HAP-1 (cell line): ENCODE data around the gene ZNF483.
"Not testable (repeated sequence)": the region's sequence is repeated elsewhere in the genome, so short reads cannot be mapped to it uniquely, and the experiment has no call there.

Experiments
- DNase-seq, 2 experiments: peaks; one replicate each; pipeline ENCODE4 v3.0.0-alpha.2; 2016 to 2020; ENCODE audit warnings: low spot score in 2 of 2
- H3K27me3 ChIP-seq: fragments of 250-450 bp; sonication (Bioruptor Pico); 2 replicates; pipeline ENCODE4 v1.5.1; 2020; ENCODE audit warnings: low read depth, mild to moderate bottlenecking, moderate library complexity
- H3K36me3 ChIP-seq: fragments of 250-450 bp; sonication (Bioruptor Pico); replicated peaks from 2 replicates; pipeline ENCODE4 v1.5.1; 2020; ENCODE audit warnings: mild to moderate bottlenecking
- H3K4me1 ChIP-seq: fragments of 250-450 bp; sonication (Bioruptor Pico); 2 replicates; pipeline ENCODE4 v1.5.1; 2020; ENCODE audit warnings: mild to moderate bottlenecking
- H3K4me3 ChIP-seq: fragments of 250-450 bp; sonication (Bioruptor Pico); 2 replicates; pipeline ENCODE4 v1.5.1; 2020; ENCODE audit warnings: mild to moderate bottlenecking, moderate library complexity
- H3K9me3 ChIP-seq: fragments of 250-450 bp; sonication (Bioruptor Pico); 2 replicates; pipeline ENCODE4 v1.5.1; 2020; ENCODE audit warnings: mild to moderate bottlenecking, moderate library complexity
- in situ Hi-C: fragments of 300-500 bp; cut with MboI; formaldehyde crosslinking; loops from 3 replicates; pipeline ENCODE4 v1.14.3; 2020; ENCODE audit warnings: low sequenced_read_pairs, inconsistent platforms, mixed read lengths

ZNF483 gene

DNA sequence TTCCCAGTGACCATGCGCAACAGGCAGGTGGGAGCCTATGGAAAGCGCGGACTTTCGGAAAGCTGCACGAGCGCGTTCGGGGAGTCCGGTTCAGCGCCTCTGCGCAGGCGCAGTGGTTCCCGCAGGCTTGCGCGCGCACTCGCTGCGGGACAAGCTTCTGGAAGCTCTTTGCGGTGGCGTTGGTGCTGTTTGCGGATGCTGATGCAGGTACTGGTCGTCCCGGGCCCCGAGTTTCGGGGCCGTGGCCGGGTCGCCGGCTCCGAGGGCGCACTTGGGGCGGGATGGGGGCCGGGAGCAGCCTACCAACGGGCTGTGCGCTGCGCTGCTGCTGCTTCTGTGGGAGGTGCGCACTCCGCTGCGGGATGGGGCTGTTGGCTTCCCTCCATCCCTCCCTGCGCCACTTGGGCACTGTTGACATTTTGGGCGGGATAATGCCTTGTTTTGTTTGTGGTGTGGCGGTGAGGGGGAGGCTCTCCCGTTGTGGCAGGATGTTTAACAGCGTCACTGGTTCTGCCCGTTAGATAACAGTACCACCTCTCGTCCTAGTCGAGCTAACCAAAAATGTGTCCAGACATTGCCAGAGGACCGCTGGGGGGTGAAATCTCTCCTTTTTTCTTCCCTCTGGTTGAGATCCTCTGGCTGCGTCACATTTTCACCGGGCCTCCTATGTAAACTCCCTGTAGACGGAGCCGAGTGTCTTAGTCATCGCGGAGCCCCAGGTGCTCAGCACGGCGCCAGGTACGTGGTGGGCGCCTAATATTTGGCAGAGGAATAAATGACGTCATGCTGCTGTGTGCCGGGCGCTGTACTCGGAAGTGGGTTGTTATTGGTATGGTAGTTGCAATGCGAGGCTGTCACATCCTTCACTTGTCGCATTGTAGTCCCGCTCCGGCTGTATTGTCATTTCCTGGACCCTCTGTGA is at the start of gene ZNF483:
TSS of gene ZNF483 (plus strand) at position 124 of the 922 bp plus-strand sequence. CDS start 2,217 bp downstream, outside the sequence.
- in situ Hi-C loops, result no loop called here
- Histone ChIP-seq H3K4me1 (peaks cover 12% of the 10 kb centered on the region), H3K36me3 (no peaks in the 10 kb centered on the region), H3K4me3 (peak within 1 kb of the TSS; percentile 53), H3K9me3 (no peaks in the 10 kb centered on the region), H3K27me3 (no peaks in the 10 kb centered on the region)
- peak; percentile 76 to 88 for DNase-seq

DNA sequence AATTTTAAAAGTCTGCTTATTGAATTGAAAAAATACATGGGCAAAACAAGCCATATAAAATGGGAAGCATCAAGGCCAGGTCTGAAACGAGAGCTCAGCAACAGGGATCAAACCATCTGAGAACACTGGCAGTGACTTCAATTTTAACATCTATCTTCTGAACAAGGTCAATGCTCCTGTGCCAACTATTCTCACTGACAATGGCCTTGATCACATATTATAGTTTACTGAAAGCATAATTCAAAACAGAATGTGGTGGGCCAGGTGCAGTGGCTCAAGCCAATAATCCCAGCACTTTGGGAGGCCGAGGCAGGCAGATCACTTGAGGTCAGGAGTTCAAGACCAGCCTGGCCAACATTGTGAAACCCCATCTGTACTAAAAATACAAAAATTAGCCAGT is 49.8 kb upstream of the ZNF483 start:
- H3K27me3 ChIP-seq, result no peaks in the 10 kb centered on the region
- peaks cover 7% of the 10 kb centered on the region for H3K4me1 ChIP-seq
- DNase-seq, result no peak
- H3K9me3 ChIP-seq, result no peaks in the 10 kb centered on the region
- no peaks in the 10 kb centered on the region for H3K36me3 ChIP-seq
- no peak overlapping the region for H3K4me3 ChIP-seq
- in situ Hi-C loops, result no loop called here

DNA sequence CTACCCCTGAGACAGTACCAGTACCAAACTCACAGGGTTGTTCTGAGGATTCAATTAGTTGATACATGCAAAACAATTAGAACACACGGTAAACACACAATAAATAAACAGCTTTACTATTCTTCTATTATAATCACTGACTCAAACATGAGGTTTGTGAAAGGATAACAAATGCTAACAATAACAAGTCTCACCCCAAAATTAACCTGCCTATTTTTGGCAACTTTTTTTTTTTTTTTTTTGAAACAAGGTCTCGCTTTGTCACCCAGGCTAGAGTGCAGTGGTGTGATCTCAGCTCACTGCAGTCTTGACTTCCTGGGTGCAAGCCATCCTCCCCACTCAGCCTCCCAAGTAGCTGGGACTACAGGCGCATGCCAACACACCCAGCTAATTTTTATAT is 47.3 kb upstream of the ZNF483 start:
- H3K27me3 ChIP-seq, result no peaks in the 10 kb centered on the region
- no peaks in the 10 kb centered on the region for H3K9me3 ChIP-seq
- H3K4me1 ChIP-seq, result peaks cover 8% of the 10 kb centered on the region
- in situ Hi-C loops, result no loop called here
- H3K4me3 ChIP-seq, result no peak overlapping the region
- DNase-seq, result no peak
- H3K36me3 ChIP-seq, result no peaks in the 10 kb centered on the region

DNA sequence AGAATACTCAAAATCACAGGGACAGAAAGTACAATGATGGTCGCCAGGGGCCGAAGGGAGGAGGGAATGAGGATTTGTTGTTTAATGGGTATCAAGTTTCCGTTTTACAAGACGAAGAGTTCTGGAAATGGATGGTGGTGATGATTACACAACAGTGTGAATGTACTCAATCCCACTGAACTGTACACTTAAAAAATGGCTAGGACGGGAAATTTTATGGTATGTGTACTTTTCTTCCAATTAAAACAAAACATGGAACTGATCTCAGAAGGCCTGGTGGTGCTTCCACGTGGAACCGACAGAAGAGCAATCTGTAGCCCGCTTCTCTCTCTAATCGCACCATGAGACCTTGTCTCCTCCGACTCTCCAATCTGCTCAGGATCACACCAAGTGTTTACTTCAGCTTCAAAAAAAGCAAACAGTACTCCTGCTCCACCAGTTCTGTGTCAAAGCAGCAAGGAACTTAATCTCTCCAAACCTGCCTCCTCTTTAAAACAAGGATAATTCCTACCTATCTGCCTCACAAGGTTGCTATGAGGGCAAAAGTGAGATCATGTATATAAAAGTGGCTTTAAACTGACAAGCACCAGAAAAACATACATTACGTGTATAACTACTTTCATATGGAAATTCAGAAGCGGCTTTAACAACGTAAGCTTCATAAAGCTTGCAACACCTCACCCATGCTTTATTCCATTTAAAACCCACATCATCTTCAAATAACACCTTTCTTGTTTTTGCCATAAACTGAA is 42.9 kb upstream of the ZNF483 start:
- Histone ChIP-seq H3K9me3 (no peaks in the 10 kb centered on the region), H3K4me1 (peaks cover 16% of the 10 kb centered on the region), H3K36me3 (no peaks in the 10 kb centered on the region), H3K4me3 (peak overlapping the region; percentile 66), H3K27me3 (no peaks in the 10 kb centered on the region)
- peak; percentile 47 to 49 for DNase-seq
- in situ Hi-C loops, result no loop called here

DNA sequence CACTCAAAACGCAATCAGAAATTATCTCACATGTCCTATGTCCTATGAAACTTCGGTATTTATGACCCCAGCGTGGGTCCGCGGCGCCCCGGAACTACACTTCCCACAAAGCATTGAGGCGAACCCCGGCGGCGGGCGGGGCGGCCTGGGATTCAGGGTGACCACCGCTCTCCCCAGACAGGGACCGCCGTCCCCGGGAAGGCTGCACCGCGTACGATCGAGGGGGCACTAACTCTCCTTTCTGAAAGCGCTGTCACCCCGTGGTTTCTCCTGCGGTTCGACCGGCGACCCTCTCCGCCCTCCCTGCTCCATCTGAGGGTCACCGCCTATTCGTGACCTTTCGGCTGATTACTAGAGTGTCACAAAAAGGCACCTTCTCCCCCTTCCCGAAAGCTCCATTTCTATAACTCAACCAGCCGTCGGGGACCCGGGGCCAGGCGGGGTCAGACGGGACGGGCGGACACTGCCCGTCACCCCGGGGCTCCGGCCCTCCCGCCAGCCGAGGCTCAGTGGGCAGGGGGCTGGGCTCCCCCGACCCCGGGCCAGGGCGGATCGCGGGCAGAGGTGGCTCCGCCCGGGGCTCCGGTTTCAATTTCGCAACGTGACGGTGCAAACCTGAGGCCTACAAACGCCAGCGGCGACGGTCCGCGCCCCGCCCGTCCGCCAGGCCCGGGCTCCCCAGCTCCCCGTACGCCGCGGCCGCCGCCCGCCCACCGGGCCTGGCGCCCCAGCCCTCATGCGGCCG is 42.1 kb upstream of the ZNF483 start:
- in situ Hi-C loops, result no loop called here
- no peaks in the 10 kb centered on the region for H3K9me3 ChIP-seq
- no peaks in the 10 kb centered on the region for H3K36me3 ChIP-seq
- peak overlapping the region; percentile 66 for H3K4me3 ChIP-seq
- no peaks in the 10 kb centered on the region for H3K27me3 ChIP-seq
- DNase-seq, result peak; percentile 43 to 86
- H3K4me1 ChIP-seq, result peaks cover 16% of the 10 kb centered on the region

DNA sequence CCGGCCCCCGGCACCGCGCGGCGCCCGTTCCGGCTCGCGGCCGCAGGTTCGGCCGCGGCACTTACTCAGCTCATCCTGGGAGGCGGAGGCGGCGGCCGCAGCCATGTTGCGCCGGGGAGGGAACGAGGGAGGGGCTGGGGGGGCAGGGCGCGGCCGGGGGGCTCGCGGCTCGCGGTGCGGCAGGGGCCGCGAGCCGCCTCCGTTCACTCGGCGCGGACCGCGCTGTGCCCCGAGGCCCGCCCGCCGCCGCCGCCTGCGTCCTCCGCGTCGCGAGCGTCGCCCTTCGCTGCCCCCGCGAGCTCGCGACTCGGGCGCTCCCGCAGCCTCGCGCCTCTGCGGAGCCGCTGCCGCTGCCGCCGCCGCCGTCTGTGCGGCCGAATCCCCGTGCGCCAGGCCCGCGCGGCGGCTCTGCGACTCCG is 41.5 kb upstream of the ZNF483 start:
- in situ Hi-C loops, result no loop called here
- H3K9me3 ChIP-seq, result no peaks in the 10 kb centered on the region
- H3K4me3 ChIP-seq, result peak overlapping the region; percentile 66; the same call in 1 of the 2 replicates
- peak; percentile 32 to 67 for DNase-seq
- H3K27me3 ChIP-seq, result no peaks in the 10 kb centered on the region
- peaks cover 16% of the 10 kb centered on the region for H3K4me1 ChIP-seq
- H3K36me3 ChIP-seq, result no peaks in the 10 kb centered on the region

DNA sequence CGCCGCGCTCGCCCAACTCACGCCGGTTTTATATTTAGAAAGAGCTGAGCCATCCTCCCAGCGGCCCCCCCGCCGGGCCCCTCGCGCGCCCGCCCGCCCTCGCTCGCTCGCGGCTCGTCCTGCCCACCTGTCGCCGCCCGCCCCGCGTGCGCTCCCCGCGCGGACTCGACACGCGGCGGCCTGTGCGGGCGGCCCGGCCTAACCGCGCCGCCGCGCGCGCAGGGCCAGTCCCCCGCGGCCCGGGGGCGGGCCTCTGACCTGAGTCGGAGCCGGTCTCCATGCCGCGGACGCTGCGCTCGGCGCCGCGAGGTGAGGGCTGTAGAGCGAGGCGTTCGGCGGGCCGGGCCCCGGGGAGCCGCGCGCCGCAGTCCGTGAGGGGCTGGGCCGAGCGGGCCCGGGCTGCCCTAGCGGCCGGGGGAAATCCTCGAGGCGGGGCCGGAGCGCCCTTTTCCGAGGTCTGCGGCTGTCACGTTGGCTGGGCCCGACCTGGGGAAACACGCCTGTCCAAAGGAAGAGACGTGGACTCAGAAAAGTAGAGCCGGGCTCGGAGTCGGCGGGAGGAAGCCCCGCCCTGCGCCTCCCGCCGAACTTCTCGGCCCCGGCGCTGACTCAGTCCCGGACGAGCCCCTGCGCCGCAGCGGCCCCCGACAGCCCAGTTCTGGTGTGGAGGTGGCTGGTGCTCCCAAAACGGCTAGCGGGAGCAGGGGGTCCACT is 41.0 kb upstream of the ZNF483 start, which contains the start of gene ECPAS:
TSS of gene ECPAS (minus strand) at position 526 of the 714 bp plus-strand sequence. CDS start 11,465 bp downstream, outside the sequence.
- Histone ChIP-seq H3K9me3 (no peaks in the 10 kb centered on the region), H3K4me3 (peak within 1 kb of the TSS; percentile 66), H3K27me3 (no peaks in the 10 kb centered on the region), H3K4me1 (peaks cover 16% of the 10 kb centered on the region), H3K36me3 (no peaks in the 10 kb centered on the region)
- peak; percentile 75 to 82 for DNase-seq
- in situ Hi-C loops, result no loop called here

DNA sequence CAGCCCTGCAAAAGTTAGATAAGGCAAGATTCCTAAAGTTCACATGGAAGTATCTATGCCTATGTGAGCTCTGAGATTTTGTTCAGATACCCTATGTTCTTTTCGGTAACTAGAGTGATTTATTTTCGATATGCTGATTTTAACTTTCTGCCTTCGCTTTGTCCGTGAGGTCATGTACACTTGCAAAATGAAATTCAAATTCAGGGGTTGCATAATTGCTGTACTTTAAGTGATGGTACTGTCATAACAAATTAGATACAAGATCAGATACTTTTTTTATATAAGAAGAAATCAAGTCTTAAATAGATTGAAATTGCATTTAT is 40.4 kb upstream of the ZNF483 start:
- peak overlapping the region; percentile 60 for H3K4me3 ChIP-seq
- in situ Hi-C loops, result no loop called here
- H3K9me3 ChIP-seq, result no peaks in the 10 kb centered on the region
- H3K36me3 ChIP-seq, result no peaks in the 10 kb centered on the region
- H3K27me3 ChIP-seq, result no peaks in the 10 kb centered on the region
- peaks cover 16% of the 10 kb centered on the region for H3K4me1 ChIP-seq
- DNase-seq, result peak in 1 of 2 experiments; percentile 38

DNA sequence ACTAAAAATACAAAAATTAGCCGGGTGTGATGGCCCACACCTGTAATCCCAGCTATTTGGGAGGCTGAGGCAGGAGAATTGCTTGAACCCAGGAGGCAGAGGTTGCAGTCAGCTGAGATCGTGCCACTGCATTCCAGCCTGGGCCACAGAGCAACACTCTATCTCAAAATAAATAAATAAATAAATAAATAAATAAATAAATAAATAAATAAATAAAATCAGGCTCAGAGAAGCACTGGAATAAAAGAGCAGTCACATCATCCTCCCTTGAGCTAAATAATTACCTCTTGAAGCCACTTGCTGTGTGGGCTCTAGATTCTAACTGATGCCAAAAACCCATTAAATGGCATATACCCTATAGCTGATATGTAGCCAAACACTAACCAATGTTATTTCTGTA is 27.8 kb upstream of the ZNF483 start:
- H3K4me1 ChIP-seq, H3K27me3 ChIP-seq, DNase-seq, H3K9me3 ChIP-seq, in situ Hi-C loops, H3K36me3 ChIP-seq, H3K4me3 ChIP-seq: not testable (repeated sequence)

DNA sequence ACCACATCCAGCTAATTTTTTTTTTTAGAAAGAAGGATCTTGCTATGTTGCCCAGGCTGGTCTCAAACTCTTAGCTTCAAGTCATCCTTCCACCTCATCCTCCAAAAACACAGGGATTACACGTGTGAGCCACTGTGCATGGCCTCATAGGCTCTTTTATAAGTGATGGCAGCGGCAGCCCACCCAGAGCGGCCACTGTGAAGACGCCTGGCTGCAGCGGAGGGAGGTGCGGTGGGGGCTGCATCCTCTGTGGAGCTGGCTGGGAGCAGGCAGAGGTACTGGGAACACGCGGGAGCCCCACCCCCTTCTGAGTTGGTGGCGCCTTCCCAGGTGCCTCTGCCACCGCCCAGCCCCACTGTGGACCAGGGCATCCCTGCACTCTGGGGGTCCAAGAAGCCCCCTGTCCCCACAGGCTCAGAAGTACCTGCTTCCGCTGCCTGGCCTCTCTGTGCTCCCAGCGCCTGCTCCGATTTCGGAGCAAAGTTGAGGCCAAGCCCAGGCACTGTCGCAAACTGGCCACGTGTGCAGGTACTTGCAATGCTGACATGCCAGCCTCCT is 23.9 kb upstream of the ZNF483 start:
- DNase-seq, result no peak
- no peaks in the 10 kb centered on the region for H3K27me3 ChIP-seq
- no peaks in the 10 kb centered on the region for H3K4me1 ChIP-seq
- H3K9me3 ChIP-seq, result no peaks in the 10 kb centered on the region
- H3K36me3 ChIP-seq, result no peaks in the 10 kb centered on the region
- in situ Hi-C loops, result no loop called here
- H3K4me3 ChIP-seq, result no peak overlapping the region

DNA sequence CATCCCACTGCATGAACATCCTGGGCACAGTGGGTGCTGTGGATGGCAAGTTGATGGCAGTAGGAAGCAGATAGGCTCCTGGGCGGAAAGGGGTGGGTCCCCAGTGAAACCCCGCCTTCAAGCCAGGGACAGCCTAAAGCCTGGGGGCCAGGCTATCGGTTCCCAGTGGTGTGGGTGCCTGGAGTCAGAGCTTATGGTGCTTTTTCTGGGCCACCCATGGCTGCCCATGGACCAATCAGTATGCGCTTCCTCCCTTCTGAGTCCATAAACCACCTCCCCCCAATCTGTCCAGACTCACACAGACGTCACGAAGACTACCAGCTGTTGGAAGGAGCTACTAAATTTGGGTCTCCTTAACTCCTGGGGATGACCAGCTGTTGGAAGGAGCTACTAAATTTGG is 23.3 kb upstream of the ZNF483 start:
- H3K9me3 ChIP-seq, result no peaks in the 10 kb centered on the region
- H3K27me3 ChIP-seq, result no peaks in the 10 kb centered on the region
- H3K4me1 ChIP-seq, result no peaks in the 10 kb centered on the region
- no peak for DNase-seq
- no peaks in the 10 kb centered on the region for H3K36me3 ChIP-seq
- in situ Hi-C loops, result no loop called here
- H3K4me3 ChIP-seq, result no peak overlapping the region

DNA sequence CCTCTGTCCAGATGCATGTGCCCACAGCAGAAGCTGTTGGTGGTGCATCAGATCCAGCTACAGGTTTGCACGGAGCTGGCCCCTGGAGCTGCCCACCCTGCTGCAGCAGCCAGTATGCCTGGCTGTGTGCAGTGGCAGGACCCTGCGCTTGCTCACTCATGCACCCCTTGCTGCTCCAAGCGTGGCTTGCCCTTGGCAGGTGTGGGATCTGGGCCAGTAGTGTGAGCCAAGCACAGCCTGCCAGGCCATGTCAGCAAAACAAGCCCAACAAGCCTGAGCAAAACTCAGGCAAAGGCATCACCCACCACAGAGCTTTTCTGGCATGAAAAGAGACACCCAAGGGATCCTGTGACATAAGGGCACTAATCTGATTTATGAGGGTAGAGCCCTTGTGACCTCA is 22.5 kb upstream of the ZNF483 start:
- H3K27me3 ChIP-seq, result no peaks in the 10 kb centered on the region
- H3K4me3 ChIP-seq, result no peak overlapping the region
- no peak for DNase-seq
- no peaks in the 10 kb centered on the region for H3K36me3 ChIP-seq
- no peaks in the 10 kb centered on the region for H3K9me3 ChIP-seq
- in situ Hi-C loops, result no loop called here
- no peaks in the 10 kb centered on the region for H3K4me1 ChIP-seq

DNA sequence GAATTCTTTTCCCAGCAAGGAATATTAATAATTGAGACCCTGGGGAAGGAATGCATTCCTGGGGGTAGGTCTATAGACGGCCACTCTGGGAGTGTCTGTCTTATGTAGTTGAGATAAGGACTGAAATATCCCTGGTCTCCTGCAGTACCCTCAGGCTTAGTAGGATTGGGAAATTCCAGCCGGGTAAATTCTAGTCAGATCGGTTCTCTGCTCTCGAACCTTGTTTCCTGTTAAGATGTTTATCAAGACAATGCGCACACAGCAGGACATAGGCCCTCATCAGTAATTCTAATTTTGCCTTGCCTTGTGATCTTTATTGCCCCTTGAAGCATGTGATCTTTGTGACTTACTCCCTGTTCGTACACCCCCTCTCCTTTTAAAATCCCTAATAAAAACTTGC is 13.4 kb upstream of the ZNF483 start:
- H3K4me3 ChIP-seq, H3K4me1 ChIP-seq, DNase-seq, H3K9me3 ChIP-seq, H3K36me3 ChIP-seq, H3K27me3 ChIP-seq, in situ Hi-C loops: not testable (repeated sequence)
